ENCODE measurements around the gene HOXA10.

The HOXA10 gene

GRCh38 chr7:27138985-27139333, 35.2 kb downstream of the HOXA10 start:
- Histone ChIP-seq H2BK120ac (ENCODE audit: low read depth, low read length) (no peak overlapping the region), H3K4me1 (ENCODE audit: control insufficient read depth, insufficient read depth, low read depth, low read length) (peaks cover 9% of the 10 kb centered on the region), H4K91ac (ENCODE audit: low read length) (no peak overlapping the region), H3K9me3 (ENCODE audit: control insufficient read depth, low read length) (no peaks in the 10 kb centered on the region), H2BK15ac (ENCODE audit: low read depth, poor library complexity, severe bottlenecking) (no peak overlapping the region), H3K27me3 (ENCODE audit: control insufficient read depth in 1 of 2, insufficient read depth in 1 of 2, low read length in 2 of 2) (no peaks in the 10 kb centered on the region), H3K36me3 (ENCODE audit: control insufficient read depth in 1 of 2, insufficient read depth in 2 of 2, low read depth in 1 of 2, low read length in 2 of 2) (peaks cover 3 to 26% of the 10 kb centered on the region in 2 experiments), H3K27ac (ENCODE audit: low read length, poor library complexity, severe bottlenecking) (peak overlapping the region; percentile 81), H2BK12ac (ENCODE audit: low read length in 2 of 2) (peak overlapping the region in 1 of 2 experiments; percentile 57), H3K4ac (ENCODE audit: low read depth in 1 of 2, low read length in 2 of 2) (no peak overlapping the region), H3K9ac (ENCODE audit: low read length) (peak overlapping the region; percentile 97), H3K4me3 (ENCODE audit: insufficient read depth in 1 of 2, low read depth in 1 of 2, low read length in 2 of 2) (peak overlapping the region; percentile 70 to 82), H2AFZ (ENCODE audit: low read depth, low read length) (no peak overlapping the region), H3K18ac (ENCODE audit: low read depth in 1 of 2, low read length in 2 of 2) (peak overlapping the region in 1 of 2 experiments; percentile 21), H2BK5ac (ENCODE audit: low read depth, low read length, poor library complexity, severe bottlenecking) (peak overlapping the region; percentile 88), H2AK5ac (ENCODE audit: low read length, severe bottlenecking) (peak overlapping the region; percentile 82), H3K4me2 (ENCODE audit: low read length, poor library complexity, severe bottlenecking) (peak overlapping the region; percentile 49), H3K23ac (ENCODE audit: low read length in 2 of 2) (no peak overlapping the region), H3K79me1 (replicated peaks; ENCODE audit: low read length, poor library complexity, severe bottlenecking) (no peaks in the 10 kb centered on the region), H4K8ac (ENCODE audit: low read length) (no peak overlapping the region), H3K14ac (ENCODE audit: low read length in 2 of 2) (no peak overlapping the region)
- DNase-seq, result peak; percentile 13
- 27% methylated on average over 10 of the region's 11 CpGs for WGBS

- H3K27me3 ChIP-seq (ENCODE audit: control insufficient read depth in 1 of 2, insufficient read depth in 1 of 2, low read length in 2 of 2), result no peaks in the 10 kb centered on the region
- no peak overlapping the region for H3K18ac ChIP-seq (ENCODE audit: low read depth in 1 of 2, low read length in 2 of 2)
- no peak overlapping the region for H2AFZ ChIP-seq (ENCODE audit: low read depth, low read length)
- H3K4me2 ChIP-seq (ENCODE audit: low read length, poor library complexity, severe bottlenecking), result peak overlapping the region; percentile 49
- H3K36me3 ChIP-seq (ENCODE audit: control insufficient read depth in 1 of 2, insufficient read depth in 2 of 2, low read depth in 1 of 2, low read length in 2 of 2), result peaks cover 3 to 26% of the 10 kb centered on the region in 2 experiments
- peaks cover 8% of the 10 kb centered on the region for H3K4me1 ChIP-seq (ENCODE audit: control insufficient read depth, insufficient read depth, low read depth, low read length)
- WGBS, result no CpG with 5 or more reads among the region's 1 CpG
- peak overlapping the region; percentile 81 for H3K27ac ChIP-seq (ENCODE audit: low read length, poor library complexity, severe bottlenecking)
- DNase-seq, result no peak
- peak overlapping the region in 1 of 2 experiments; percentile 82 for H3K4me3 ChIP-seq (ENCODE audit: insufficient read depth in 1 of 2, low read depth in 1 of 2, low read length in 2 of 2)
- H2AK5ac ChIP-seq (ENCODE audit: low read length, severe bottlenecking), result peak overlapping the region; percentile 82
- H2BK5ac ChIP-seq (ENCODE audit: low read depth, low read length, poor library complexity, severe bottlenecking), result peak overlapping the region; percentile 22
- H2BK15ac ChIP-seq (ENCODE audit: low read depth, poor library complexity, severe bottlenecking), result no peak overlapping the region
- no peak overlapping the region for H3K14ac ChIP-seq (ENCODE audit: low read length in 2 of 2)
- H4K91ac ChIP-seq (ENCODE audit: low read length), result no peak overlapping the region
- no peak overlapping the region for H2BK12ac ChIP-seq (ENCODE audit: low read length in 2 of 2)
- H3K9ac ChIP-seq (ENCODE audit: low read length), result peak overlapping the region; percentile 97
- no peak overlapping the region for H2BK120ac ChIP-seq (ENCODE audit: low read depth, low read length)
- no peak overlapping the region for H3K23ac ChIP-seq (ENCODE audit: low read length in 2 of 2)
- no peaks in the 10 kb centered on the region for H3K9me3 ChIP-seq (ENCODE audit: control insufficient read depth, low read length)
- H3K4ac ChIP-seq (ENCODE audit: low read depth in 1 of 2, low read length in 2 of 2), result no peak overlapping the region
- no peaks in the 10 kb centered on the region for H3K79me1 ChIP-seq (replicated peaks; ENCODE audit: low read length, poor library complexity, severe bottlenecking)
- H4K8ac ChIP-seq (ENCODE audit: low read length), result no peak overlapping the region
Measured at GRCh38 chr7:27138472-27138871, 35.6 kb downstream of the HOXA10 start.

GRCh38 chr7:27137640-27138315, 36.3 kb downstream of the HOXA10 start:
- 80% methylated on average over 2 of the region's 2 CpGs for WGBS
- H3K23ac ChIP-seq (ENCODE audit: low read length in 2 of 2), result no peak overlapping the region
- H2BK5ac ChIP-seq (ENCODE audit: low read depth, low read length, poor library complexity, severe bottlenecking), result no peak overlapping the region
- peak overlapping the region in 1 of 2 experiments; percentile 82 for H3K4me3 ChIP-seq (ENCODE audit: insufficient read depth in 1 of 2, low read depth in 1 of 2, low read length in 2 of 2)
- no peaks in the 10 kb centered on the region for H3K27me3 ChIP-seq (ENCODE audit: control insufficient read depth in 1 of 2, insufficient read depth in 1 of 2, low read length in 2 of 2)
- H3K14ac ChIP-seq (ENCODE audit: low read length in 2 of 2), result no peak overlapping the region
- H3K27ac ChIP-seq (ENCODE audit: low read length, poor library complexity, severe bottlenecking), result peak overlapping the region; percentile 81
- H3K4ac ChIP-seq (ENCODE audit: low read depth in 1 of 2, low read length in 2 of 2), result no peak overlapping the region
- H3K36me3 ChIP-seq (ENCODE audit: control insufficient read depth in 1 of 2, insufficient read depth in 2 of 2, low read depth in 1 of 2, low read length in 2 of 2), result peaks cover 0 to 26% of the 10 kb centered on the region in 2 experiments
- no peak overlapping the region for H2AK5ac ChIP-seq (ENCODE audit: low read length, severe bottlenecking)
- H3K79me1 ChIP-seq (replicated peaks; ENCODE audit: low read length, poor library complexity, severe bottlenecking), result no peaks in the 10 kb centered on the region
- peak overlapping the region; percentile 97 for H3K9ac ChIP-seq (ENCODE audit: low read length)
- H2BK12ac ChIP-seq (ENCODE audit: low read length in 2 of 2), result no peak overlapping the region
- H2AFZ ChIP-seq (ENCODE audit: low read depth, low read length), result no peak overlapping the region
- no peak overlapping the region for H2BK120ac ChIP-seq (ENCODE audit: low read depth, low read length)
- H4K8ac ChIP-seq (ENCODE audit: low read length), result no peak overlapping the region
- peak; percentile 17 for DNase-seq
- H4K91ac ChIP-seq (ENCODE audit: low read length), result no peak overlapping the region
- H3K4me1 ChIP-seq (ENCODE audit: control insufficient read depth, insufficient read depth, low read depth, low read length), result peaks cover 6% of the 10 kb centered on the region
- H2BK15ac ChIP-seq (ENCODE audit: low read depth, poor library complexity, severe bottlenecking), result no peak overlapping the region
- H3K18ac ChIP-seq (ENCODE audit: low read depth in 1 of 2, low read length in 2 of 2), result no peak overlapping the region
- no peaks in the 10 kb centered on the region for H3K9me3 ChIP-seq (ENCODE audit: control insufficient read depth, low read length)
- peak overlapping the region; percentile 49 for H3K4me2 ChIP-seq (ENCODE audit: low read length, poor library complexity, severe bottlenecking)

- no peak overlapping the region for H3K4ac ChIP-seq (ENCODE audit: low read depth in 1 of 2, low read length in 2 of 2)
- H2BK15ac ChIP-seq (ENCODE audit: low read depth, poor library complexity, severe bottlenecking), result no peak overlapping the region
- H2AFZ ChIP-seq (ENCODE audit: low read depth, low read length), result no peak overlapping the region
- no peak overlapping the region for H2BK12ac ChIP-seq (ENCODE audit: low read length in 2 of 2)
- no peak overlapping the region for H2BK120ac ChIP-seq (ENCODE audit: low read depth, low read length)
- H3K79me1 ChIP-seq (replicated peaks; ENCODE audit: low read length, poor library complexity, severe bottlenecking), result no peaks in the 10 kb centered on the region
- H3K9ac ChIP-seq (ENCODE audit: low read length), result peak overlapping the region; percentile 77
- H3K27ac ChIP-seq (ENCODE audit: low read length, poor library complexity, severe bottlenecking), result no peak overlapping the region
- peak; percentile 49 for DNase-seq
- H3K9me3 ChIP-seq (ENCODE audit: control insufficient read depth, low read length), result no peaks in the 10 kb centered on the region
- H2BK5ac ChIP-seq (ENCODE audit: low read depth, low read length, poor library complexity, severe bottlenecking), result no peak overlapping the region
- H3K36me3 ChIP-seq (ENCODE audit: control insufficient read depth in 1 of 2, insufficient read depth in 2 of 2, low read depth in 1 of 2, low read length in 2 of 2), result peaks cover 0 to 3% of the 10 kb centered on the region in 2 experiments
- no peak overlapping the region for H4K8ac ChIP-seq (ENCODE audit: low read length)
- H3K14ac ChIP-seq (ENCODE audit: low read length in 2 of 2), result no peak overlapping the region
- H3K4me3 ChIP-seq (ENCODE audit: insufficient read depth in 1 of 2, low read depth in 1 of 2, low read length in 2 of 2), result peak overlapping the region in 1 of 2 experiments; percentile 32
- H3K27me3 ChIP-seq (ENCODE audit: control insufficient read depth in 1 of 2, insufficient read depth in 1 of 2, low read length in 2 of 2), result no peaks in the 10 kb centered on the region
- 52% methylated on average over 2 of the region's 2 CpGs for WGBS
- peaks cover 9% of the 10 kb centered on the region for H3K4me1 ChIP-seq (ENCODE audit: control insufficient read depth, insufficient read depth, low read depth, low read length)
- H3K23ac ChIP-seq (ENCODE audit: low read length in 2 of 2), result no peak overlapping the region
- H2AK5ac ChIP-seq (ENCODE audit: low read length, severe bottlenecking), result no peak overlapping the region
- H4K91ac ChIP-seq (ENCODE audit: low read length), result no peak overlapping the region
- H3K18ac ChIP-seq (ENCODE audit: low read depth in 1 of 2, low read length in 2 of 2), result no peak overlapping the region
- no peak overlapping the region for H3K4me2 ChIP-seq (ENCODE audit: low read length, poor library complexity, severe bottlenecking)
Measured at GRCh38 chr7:27134392-27134791, 39.7 kb downstream of the HOXA10 start.
